Ovary (tissue), 3 donors: ENCODE results near the gene CFB.

Experiments used
- EP300 ChIP-seq: sonication (generic); formaldehyde crosslinking; IDR thresholded peaks from one replicate; pipeline ENCODE4 v1.6.1; 2017; ENCODE audit warnings: antibody characterized with exemption
- POLR2A ChIP-seq: fragments of 450-650 bp; IDR thresholded peaks from one replicate; pipeline ENCODE4 v1.6.1; 2017; ENCODE audit warnings: antibody characterized with exemption, mild to moderate bottlenecking, moderate library complexity
- TF ChIP-seq, protein P1 (sequence below), 3 donors: fragments of 450-650 bp in 2 of 3; fragments of 200-600 bp in 1 of 3; IDR thresholded peaks; one replicate each; pipeline versions ENCODE4 v1.5.1 to v1.8.0; 2016 to 2022; ENCODE audit warnings: antibody characterized with exemption in 3 of 3, mild to moderate bottlenecking in 1 of 3
- donor health status: DM: no; HTN: no; CAD: no.

DNA sequence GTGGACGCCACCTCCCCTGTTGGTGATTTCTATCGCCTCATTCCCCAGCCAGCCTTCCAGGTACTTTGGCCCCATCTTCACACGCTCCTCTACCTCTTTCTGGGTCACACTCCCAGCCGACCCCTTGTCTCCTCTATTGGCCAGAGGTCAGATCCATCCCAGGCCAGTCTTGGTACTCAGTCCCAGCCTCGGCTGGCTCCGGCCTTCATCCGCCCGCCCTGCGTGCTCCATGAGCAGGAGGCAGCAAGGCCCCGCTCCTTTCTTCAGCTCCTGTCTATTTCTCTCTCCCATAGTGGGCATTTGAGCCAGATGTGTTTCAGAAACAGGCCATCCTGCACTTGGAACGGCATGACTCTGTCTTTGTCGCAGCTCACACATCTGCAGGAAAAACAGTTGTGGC lies 15.7 kb downstream of the CFB start:
- TF ChIP-seq POLR2A (no peak), EP300 (no peak)
- TF ChIP-seq, protein P1, sequence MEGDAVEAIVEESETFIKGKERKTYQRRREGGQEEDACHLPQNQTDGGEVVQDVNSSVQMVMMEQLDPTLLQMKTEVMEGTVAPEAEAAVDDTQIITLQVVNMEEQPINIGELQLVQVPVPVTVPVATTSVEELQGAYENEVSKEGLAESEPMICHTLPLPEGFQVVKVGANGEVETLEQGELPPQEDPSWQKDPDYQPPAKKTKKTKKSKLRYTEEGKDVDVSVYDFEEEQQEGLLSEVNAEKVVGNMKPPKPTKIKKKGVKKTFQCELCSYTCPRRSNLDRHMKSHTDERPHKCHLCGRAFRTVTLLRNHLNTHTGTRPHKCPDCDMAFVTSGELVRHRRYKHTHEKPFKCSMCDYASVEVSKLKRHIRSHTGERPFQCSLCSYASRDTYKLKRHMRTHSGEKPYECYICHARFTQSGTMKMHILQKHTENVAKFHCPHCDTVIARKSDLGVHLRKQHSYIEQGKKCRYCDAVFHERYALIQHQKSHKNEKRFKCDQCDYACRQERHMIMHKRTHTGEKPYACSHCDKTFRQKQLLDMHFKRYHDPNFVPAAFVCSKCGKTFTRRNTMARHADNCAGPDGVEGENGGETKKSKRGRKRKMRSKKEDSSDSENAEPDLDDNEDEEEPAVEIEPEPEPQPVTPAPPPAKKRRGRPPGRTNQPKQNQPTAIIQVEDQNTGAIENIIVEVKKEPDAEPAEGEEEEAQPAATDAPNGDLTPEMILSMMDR (IDR thresholded peaks at IDR 0.05) = no peak
